Myometrial cell (primary cell): ENCODE data around the gene ACKR3. TPM values are rescaled to one million over a fixed set of nuclear protein-coding genes. Genes with fewer than 3 reads are reported as not detected.

ENCODE experiments used
- total RNA-seq: library from RNA; depleted of rRNA; stranded (reverse); fragments of >200 nt; gene quantifications from 2 replicates; pipeline ENCODE4 v1.2.3, GENCODE V29; 2015

The ACKR3 gene
- not detected in 2 replicates for total RNA-seq

DNA sequence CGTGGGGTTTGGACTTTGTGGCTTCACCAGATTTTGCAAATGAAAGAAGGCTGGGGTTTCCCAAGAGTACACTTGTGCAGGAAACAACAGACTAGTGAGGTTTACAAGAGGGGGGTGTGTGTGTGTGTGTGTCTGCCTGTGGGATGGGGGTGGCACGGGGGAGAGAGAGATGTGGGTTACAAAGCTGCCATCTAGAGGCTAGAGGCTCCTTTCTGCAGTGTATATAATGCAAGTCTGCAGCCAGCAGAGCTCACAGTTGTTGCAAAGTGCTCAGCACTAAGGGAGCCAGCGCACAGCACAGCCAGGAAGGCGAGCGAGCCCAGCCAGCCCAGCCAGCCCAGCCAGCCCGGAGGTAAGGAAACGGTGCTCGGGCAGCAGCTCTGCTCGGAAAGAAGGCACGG, at the start of gene ACKR3:
Gene ACKR3 (plus strand): TSS at position 253 of the 401 bp plus-strand sequence. CDS start 10,641 bp downstream, outside the sequence.

